ENCODE measurements around the gene GTPBP6. TPM values are rescaled to one million over a fixed set of nuclear protein-coding genes. Genes with fewer than 3 reads are reported as not detected.

GTPBP6 gene
- total RNA-seq, 1 experiment from 2014 or later: 72.4 TPM

GRCh38 chrX:347351-348117 is 28.9 kb upstream of the GTPBP6 start:
- no peaks in the 10 kb centered on the region for H3K4me1 Mint-ChIP-seq (ENCODE audit: low read depth, unreplicated experiment)
- CTCF ChIA-PET: no interaction called here
- H3K4me3 ChIP-seq (ENCODE audit: low read depth, low read length): no peak overlapping the region
- H3K36me3 Mint-ChIP-seq (ENCODE audit: insufficient read depth, unreplicated experiment): peaks cover 26% of the 10 kb centered on the region
- H3K9me3 ChIP-seq: no peaks in the 10 kb centered on the region
- intact Hi-C loops (cut with micrococcal nuclease; ENCODE audit: unreplicated experiment): no loop called here
- no peak for TF ChIP-seq CTCF (IDR thresholded peaks at IDR 0.05; ENCODE audit: insufficient read depth in 1 of 2, low read depth in 1 of 2, low read length in 1 of 2, severe bottlenecking in 1 of 2, unreplicated experiment in 1 of 2)
- H3K36me3 ChIP-seq (ENCODE audit: control insufficient read depth, insufficient read depth, low read length): no peaks in the 10 kb centered on the region
- POLR2A ChIA-PET: no interaction called here
- no TSS peak for BruUV-seq (replicated peaks)
- no peaks in the 10 kb centered on the region for H3K4me1 ChIP-seq
- DNase-seq: no peak
- no peaks in the 10 kb centered on the region for H3K27me3 ChIP-seq (replicated peaks; ENCODE audit: control insufficient read depth, insufficient read depth, low read length)
- no peaks in the 10 kb centered on the region for H3K27me3 Mint-ChIP-seq (ENCODE audit: insufficient read depth, unreplicated experiment)
- H3K4me3 Mint-ChIP-seq (ENCODE audit: unreplicated experiment): no peak overlapping the region
- no peak overlapping the region for H3K27ac Mint-ChIP-seq (ENCODE audit: unreplicated experiment)
- H3K9me3 Mint-ChIP-seq (ENCODE audit: unreplicated experiment): no peaks in the 10 kb centered on the region

GRCh38 chrX:346034-346813 is 27.6 kb upstream of the GTPBP6 start:
- H3K27ac Mint-ChIP-seq (ENCODE audit: unreplicated experiment): no peak overlapping the region
- H3K4me3 ChIP-seq (ENCODE audit: low read depth, low read length): no peak overlapping the region
- BruUV-seq (replicated peaks): no TSS peak
- no peak for TF ChIP-seq CTCF (IDR thresholded peaks at IDR 0.05; ENCODE audit: insufficient read depth in 1 of 2, low read depth in 1 of 2, low read length in 1 of 2, severe bottlenecking in 1 of 2, unreplicated experiment in 1 of 2)
- POLR2A ChIA-PET: no interaction called here
- H3K36me3 Mint-ChIP-seq (ENCODE audit: insufficient read depth, unreplicated experiment): peaks cover 38% of the 10 kb centered on the region
- H3K4me1 ChIP-seq: no peaks in the 10 kb centered on the region
- CTCF ChIA-PET: no interaction called here
- H3K9me3 ChIP-seq: peaks cover 4% of the 10 kb centered on the region; the same call in 1 of the 2 replicates
- intact Hi-C loops (cut with micrococcal nuclease; ENCODE audit: unreplicated experiment): no loop called here
- no peaks in the 10 kb centered on the region for H3K36me3 ChIP-seq (ENCODE audit: control insufficient read depth, insufficient read depth, low read length)
- peaks cover 10% of the 10 kb centered on the region for H3K9me3 Mint-ChIP-seq (ENCODE audit: unreplicated experiment)
- no peak overlapping the region for H3K4me3 Mint-ChIP-seq (ENCODE audit: unreplicated experiment)
- H3K27me3 ChIP-seq (replicated peaks; ENCODE audit: control insufficient read depth, insufficient read depth, low read length): no peaks in the 10 kb centered on the region
- DNase-seq: no peak
- no peaks in the 10 kb centered on the region for H3K4me1 Mint-ChIP-seq (ENCODE audit: low read depth, unreplicated experiment)
- no peaks in the 10 kb centered on the region for H3K27me3 Mint-ChIP-seq (ENCODE audit: insufficient read depth, unreplicated experiment)

DNA sequence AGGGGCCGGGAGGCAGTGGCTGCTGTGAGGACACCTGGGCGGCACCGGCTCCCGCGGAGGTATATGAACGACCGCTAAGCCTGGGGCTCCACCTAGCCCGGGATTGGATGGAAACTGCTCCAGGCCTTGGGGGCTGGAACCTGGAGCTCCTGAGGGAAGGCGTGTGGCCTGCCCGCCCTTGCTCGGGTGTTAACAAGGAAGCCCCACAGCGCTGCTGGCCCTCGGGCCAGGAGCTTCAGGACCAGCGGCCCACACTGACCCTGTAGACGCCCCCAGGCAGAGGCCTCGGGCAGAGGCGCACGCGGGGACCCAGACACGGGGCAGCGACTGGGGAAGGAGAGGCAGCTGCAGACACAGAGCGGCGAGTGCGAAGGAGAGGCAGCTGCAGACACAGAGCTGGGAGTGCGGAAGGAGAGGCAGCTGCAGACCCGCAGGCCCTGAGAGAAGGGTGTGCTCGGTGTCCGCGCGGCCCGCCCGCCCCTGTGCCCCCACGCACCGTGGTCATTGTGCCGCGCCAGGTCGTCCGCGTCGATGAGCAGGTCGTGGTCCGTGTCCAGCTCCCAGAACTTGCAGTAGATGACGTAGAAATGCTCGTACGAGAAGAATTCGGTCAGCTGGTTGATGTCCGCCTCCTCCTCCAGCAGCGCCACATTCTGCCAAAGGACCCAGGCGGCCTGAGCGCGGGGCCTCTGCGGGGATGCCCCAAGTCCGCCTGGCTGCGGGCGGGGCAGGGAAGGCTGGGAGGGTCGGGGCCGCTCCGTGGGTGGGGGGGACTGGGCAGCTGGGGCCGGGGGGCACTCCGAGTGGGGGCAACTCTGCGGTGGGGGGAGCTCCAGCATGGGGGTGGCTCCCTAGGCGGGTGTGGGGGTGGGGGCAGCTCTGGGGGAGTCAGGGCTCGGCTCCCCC is 26.7 kb upstream of the GTPBP6 start:
- no peak overlapping the region for H3K4me3 ChIP-seq (ENCODE audit: low read depth, low read length)

More for the DNA sequence above, 26.7 kb upstream of the GTPBP6 start:
- POLR2A ChIA-PET: no interaction called here
- H3K36me3 Mint-ChIP-seq (ENCODE audit: insufficient read depth, unreplicated experiment): peaks cover 45% of the 10 kb centered on the region
- no TSS peak for BruUV-seq (replicated peaks)
- H3K4me3 Mint-ChIP-seq (ENCODE audit: unreplicated experiment): no peak overlapping the region
- H3K4me1 Mint-ChIP-seq (ENCODE audit: low read depth, unreplicated experiment): no peaks in the 10 kb centered on the region
- intact Hi-C loops (cut with micrococcal nuclease; ENCODE audit: unreplicated experiment): no loop called here
- no peak for TF ChIP-seq CTCF (IDR thresholded peaks at IDR 0.05; ENCODE audit: insufficient read depth in 1 of 2, low read depth in 1 of 2, low read length in 1 of 2, severe bottlenecking in 1 of 2, unreplicated experiment in 1 of 2)
- H3K9me3 Mint-ChIP-seq (ENCODE audit: unreplicated experiment): peaks cover 10% of the 10 kb centered on the region
- Histone ChIP-seq H3K36me3 (ENCODE audit: control insufficient read depth, insufficient read depth, low read length) (no peaks in the 10 kb centered on the region; the same call in 1 of the 2 replicates), H3K27me3 (replicated peaks; ENCODE audit: control insufficient read depth, insufficient read depth, low read length) (no peaks in the 10 kb centered on the region), H3K4me1 (no peaks in the 10 kb centered on the region), H3K9me3 (peaks cover 4% of the 10 kb centered on the region; the same call in 1 of the 2 replicates)
- no peaks in the 10 kb centered on the region for H3K27me3 Mint-ChIP-seq (ENCODE audit: insufficient read depth, unreplicated experiment)
- DNase-seq: no peak
- no peak overlapping the region for H3K27ac Mint-ChIP-seq (ENCODE audit: unreplicated experiment)
- CTCF ChIA-PET: no interaction called here

Measured in Caco-2 (cell line).